ENCODE results near the gene EMP2.
A peak's percentile ranks its signal among the peaks of the same experiment; 100 is the strongest.

The EMP2 gene

DNA sequence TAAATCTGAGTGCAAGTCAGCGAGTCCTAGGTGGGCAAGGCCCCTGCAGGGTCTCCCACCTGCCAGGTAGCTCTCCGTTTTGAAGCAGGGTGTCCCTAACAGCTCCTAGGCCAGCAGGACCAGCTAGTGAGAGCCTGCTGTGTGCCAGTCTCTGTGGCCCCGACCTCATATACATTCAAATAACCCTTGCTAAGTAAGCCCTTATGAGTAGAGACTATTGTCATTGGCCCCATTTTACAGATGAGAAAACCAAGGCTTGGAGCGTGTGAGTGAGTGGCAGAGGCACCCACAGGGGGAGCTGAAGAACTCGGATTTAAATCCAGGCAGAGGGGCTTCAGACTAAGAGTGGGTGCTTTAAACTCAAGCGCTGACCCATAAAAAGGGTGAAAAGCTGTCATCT lies 39.7 kb upstream of the EMP2 start:
- no peak for DNase-seq (ENCODE audit: extremely low read depth, low read depth)
- TF ChIP-seq, protein P1, sequence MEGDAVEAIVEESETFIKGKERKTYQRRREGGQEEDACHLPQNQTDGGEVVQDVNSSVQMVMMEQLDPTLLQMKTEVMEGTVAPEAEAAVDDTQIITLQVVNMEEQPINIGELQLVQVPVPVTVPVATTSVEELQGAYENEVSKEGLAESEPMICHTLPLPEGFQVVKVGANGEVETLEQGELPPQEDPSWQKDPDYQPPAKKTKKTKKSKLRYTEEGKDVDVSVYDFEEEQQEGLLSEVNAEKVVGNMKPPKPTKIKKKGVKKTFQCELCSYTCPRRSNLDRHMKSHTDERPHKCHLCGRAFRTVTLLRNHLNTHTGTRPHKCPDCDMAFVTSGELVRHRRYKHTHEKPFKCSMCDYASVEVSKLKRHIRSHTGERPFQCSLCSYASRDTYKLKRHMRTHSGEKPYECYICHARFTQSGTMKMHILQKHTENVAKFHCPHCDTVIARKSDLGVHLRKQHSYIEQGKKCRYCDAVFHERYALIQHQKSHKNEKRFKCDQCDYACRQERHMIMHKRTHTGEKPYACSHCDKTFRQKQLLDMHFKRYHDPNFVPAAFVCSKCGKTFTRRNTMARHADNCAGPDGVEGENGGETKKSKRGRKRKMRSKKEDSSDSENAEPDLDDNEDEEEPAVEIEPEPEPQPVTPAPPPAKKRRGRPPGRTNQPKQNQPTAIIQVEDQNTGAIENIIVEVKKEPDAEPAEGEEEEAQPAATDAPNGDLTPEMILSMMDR (IDR thresholded peaks at IDR 0.05; ENCODE audit: low read depth, low read length) = no peak

DNA sequence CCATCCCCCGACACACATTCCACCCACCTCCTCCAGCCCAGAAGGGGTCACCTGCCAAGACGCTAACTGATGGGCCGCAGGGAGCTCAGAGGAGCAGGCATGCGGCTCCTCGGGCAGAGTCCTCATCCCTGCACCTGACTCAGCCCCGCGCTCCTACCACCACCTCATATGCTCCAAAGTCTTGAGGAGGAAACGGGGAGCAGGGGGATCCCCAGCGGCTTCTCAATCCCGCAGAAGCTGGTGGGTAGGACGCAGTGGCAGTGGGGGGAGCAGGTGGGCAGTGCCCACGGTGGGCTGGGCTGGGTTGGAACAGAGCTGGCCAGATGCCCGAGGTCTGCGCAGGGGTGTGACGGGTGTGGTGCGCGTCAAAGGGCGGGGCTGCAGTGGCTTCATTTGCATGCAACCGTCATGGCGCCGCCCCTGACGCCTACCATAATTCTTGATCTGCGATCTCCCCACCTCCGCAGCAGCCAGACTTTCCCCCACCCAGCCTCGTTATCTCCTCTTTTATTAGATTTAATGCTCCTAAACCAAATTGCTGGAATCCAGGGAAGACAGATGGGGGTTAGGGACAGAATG lies 39.0 kb upstream of the EMP2 start:
- TF ChIP-seq, protein P1 (IDR thresholded peaks at IDR 0.05; ENCODE audit: low read depth, low read length) = no peak
- DNase-seq (ENCODE audit: extremely low read depth, low read depth) = no peak

DNA sequence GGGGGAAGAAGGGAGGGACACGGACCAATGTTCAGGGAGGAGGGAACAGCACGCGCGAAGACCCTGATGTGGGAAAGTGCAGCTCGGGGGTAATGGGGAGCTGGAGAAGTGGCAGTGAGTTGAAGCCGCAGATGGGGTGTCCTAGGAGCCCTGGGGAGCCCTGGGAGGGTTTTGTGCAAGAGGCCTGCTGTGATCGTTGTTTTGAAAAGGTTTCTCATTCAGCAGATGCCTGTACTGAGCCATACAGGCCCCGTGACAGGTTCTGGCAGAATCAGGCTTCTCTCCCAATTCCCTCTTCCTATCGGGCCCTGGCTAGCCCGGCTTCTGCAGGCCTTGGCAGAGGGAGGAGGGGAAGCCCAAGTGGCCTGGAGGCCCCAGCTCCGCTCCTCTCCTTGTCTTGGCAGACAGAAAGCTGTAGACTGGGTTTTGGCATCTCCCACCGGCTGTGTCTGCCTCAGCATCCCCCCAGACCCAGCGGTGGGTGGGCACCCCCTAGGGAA lies 38.4 kb upstream of the EMP2 start:
- DNase-seq (ENCODE audit: extremely low read depth, low read depth) = no peak
- TF ChIP-seq, protein P1 (IDR thresholded peaks at IDR 0.05; ENCODE audit: low read depth, low read length) = no peak

DNA sequence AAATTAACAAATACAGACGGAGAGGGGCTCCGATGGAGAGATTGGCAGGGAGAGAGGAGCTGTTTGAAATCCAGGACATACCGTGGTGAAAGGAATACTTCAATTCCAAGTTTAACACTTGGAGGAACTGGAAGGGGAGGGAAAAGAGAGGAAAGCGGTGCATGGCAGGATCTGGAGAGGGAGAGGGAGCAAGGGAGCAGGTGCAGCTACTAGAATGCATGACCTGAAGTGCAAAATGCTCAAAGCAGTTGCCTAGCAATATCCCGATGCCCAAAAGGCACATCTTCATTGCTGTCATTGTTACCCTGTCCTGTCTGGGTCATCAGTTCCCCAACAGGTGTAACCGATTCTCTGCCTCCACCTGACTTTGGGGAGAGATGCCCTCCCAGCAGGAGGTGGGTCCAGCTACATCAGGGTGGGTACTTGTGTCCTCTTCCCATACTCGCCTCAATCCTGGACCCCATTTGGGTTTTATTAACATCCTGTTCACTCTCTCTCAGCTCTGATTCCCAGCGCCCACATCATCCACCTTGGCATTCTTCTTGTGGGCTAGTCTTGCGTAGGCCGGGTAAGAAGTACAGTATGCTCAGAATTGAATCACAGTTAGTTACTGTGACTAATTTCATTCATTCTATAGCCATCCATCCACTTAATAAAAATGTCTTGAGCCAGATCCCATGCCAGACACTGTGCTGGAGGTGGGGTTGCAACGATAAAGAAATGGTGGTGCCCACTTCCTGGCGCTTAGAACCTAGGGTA lies 37.4 kb upstream of the EMP2 start:
- DNase-seq (ENCODE audit: extremely low read depth, low read depth) = no peak
- TF ChIP-seq, protein P1 (IDR thresholded peaks at IDR 0.05; ENCODE audit: low read depth, low read length) = no peak

DNA sequence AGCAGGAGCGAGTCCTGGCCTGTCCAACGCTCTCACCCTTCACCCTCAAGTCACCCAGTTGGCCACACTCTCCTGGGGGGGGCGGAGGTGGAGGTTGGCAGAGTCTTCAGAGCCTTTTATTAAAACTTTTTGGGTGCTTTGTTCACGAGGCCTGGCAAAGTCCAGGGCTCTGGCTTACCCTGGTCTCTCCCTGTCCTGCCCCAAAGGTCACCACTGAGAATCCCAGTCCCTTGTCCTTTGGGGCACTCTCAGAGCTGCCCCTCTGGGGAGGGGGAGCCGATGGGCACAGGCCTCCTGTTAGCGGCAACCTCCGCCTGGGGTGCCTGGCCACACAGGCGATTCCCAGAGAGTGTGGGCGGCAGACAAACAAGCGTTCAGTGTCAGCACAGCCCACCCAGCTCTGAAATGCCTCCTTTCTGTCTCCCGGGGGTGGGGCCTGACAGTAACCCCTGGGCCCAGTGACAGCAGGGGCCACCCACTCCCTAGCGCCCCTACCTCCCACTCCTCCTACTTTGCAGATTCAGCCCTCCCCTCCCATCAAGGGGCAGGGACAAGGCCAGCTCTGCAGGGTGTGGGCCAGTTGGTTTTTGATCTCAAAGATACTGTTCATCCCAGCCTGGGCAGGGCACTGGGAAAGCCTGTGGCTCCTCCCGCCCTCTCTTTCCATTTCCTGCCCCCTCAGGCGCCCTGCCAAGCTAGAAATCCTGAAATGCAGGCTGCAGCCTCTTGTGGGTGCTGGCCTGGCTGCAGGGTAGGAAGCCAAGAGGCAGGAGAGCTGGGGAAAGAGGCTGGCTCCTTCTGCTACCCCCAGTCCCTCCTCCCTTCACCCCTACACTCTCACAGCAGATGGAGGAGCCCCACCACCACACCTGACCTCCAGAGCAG lies 36.6 kb upstream of the EMP2 start:
- TF ChIP-seq, protein P1 (IDR thresholded peaks at IDR 0.05; ENCODE audit: low read depth, low read length) = peak; percentile 2; the same call in 1 of the 2 replicates
- peak; percentile 10 for DNase-seq (ENCODE audit: extremely low read depth, low read depth)

DNA sequence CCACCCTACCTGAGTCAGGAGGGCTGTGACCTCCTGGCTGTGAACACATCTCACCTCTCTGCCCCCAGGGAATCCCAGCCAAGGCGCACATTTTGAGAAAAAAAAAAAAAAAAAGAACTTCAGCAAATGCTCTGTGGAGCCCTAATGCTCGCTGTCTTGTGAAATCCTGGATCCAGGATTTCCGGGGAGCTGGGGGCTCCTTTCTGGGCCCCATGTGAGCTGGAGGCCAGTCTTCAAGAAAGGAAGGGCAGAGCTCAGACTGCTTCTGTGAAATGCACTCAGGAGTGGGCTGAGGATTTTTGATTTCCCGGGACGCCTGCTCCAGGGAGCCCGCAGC lies 36.0 kb upstream of the EMP2 start:
- DNase-seq (ENCODE audit: extremely low read depth, low read depth) = no peak
- TF ChIP-seq, protein P1 (IDR thresholded peaks at IDR 0.05; ENCODE audit: low read depth, low read length) = no peak
